CD4-positive, alpha-beta T cell (primary cell): ENCODE measurements around the gene ACSS2. TPM values are rescaled to one million over a fixed set of nuclear protein-coding genes. Genes with fewer than 3 reads are reported as not detected.

Experiments used
- ATAC-seq: fragments of 200-7000 bp; cut with Tn5 transposase; one replicate; pipeline ENCODE4 v1.10.0; 2022; ENCODE audit warnings: mild to moderate bottlenecking; ENCODE audit not compliant: poor library complexity
- CTCF ChIA-PET: fragments of 350-600 bp; sonication (Branson Sonifier 250); formaldehyde crosslinking; loops from one replicate; lab custom pipeline; 2021; ENCODE audit warnings: antibody characterized with exemption, inconsistent platforms; lab: Charles Lee
- POLR2A ChIA-PET: fragments of 350-600 bp; sonication (Branson Sonifier 250); formaldehyde crosslinking; loops from one replicate; lab custom pipeline; 2021; ENCODE audit warnings: antibody characterized with exemption, inconsistent platforms; lab: Charles Lee
- DNase-seq, 14 experiments: peaks; one replicate each; pipeline ENCODE4 v3.0.0-alpha.2; 2013 to 2020; ENCODE audit warnings: mixed read lengths in 2 of 14
- H3K27ac ChIP-seq, 2 donors: one replicate each; pipeline versions ENCODE4 v1.5.1 to v1.7.0; 2013; ENCODE audit warnings: low read length in 2 of 2, low read depth in 1 of 2, mild to moderate bottlenecking in 1 of 2
- H3K27me3 ChIP-seq, 2 experiments: 1 replicate in 1 of 2; 2 replicates in 1 of 2; pipeline versions ENCODE4 v1.6.1 to v1.7.0; 2013; ENCODE audit warnings: low read length in 2 of 2, control low read depth in 1 of 2, mild to moderate bottlenecking in 1 of 2, moderate library complexity in 1 of 2; ENCODE audit not compliant: insufficient read depth in 2 of 2, control insufficient read depth in 1 of 2
- H3K36me3 ChIP-seq: one replicate; pipeline ENCODE4 v1.6.1; 2013; ENCODE audit warnings: low read length, control low read depth; ENCODE audit not compliant: insufficient read depth
- H3K4me1 ChIP-seq: one replicate; pipeline ENCODE4 v1.6.1; 2013; ENCODE audit warnings: low read length, control low read depth; ENCODE audit not compliant: insufficient read depth
- H3K4me3 ChIP-seq: one replicate; pipeline ENCODE4 v1.5.1; 2013; ENCODE audit warnings: mild to moderate bottlenecking, low read length, moderate library complexity
- H3K9me3 ChIP-seq, 2 experiments: 1 replicate in 1 of 2; 2 replicates in 1 of 2; pipeline versions ENCODE4 v1.6.1 to v1.7.0; 2013; ENCODE audit warnings: low read length in 2 of 2, mild to moderate bottlenecking in 2 of 2, control low read depth in 1 of 2, moderate library complexity in 1 of 2; ENCODE audit not compliant: control insufficient read depth in 1 of 2, insufficient read depth in 1 of 2
- H3K27ac Mint-ChIP-seq: one replicate; pipeline ENCODE4 v1.8.0; 2020; ENCODE audit warnings: mixed read lengths
- H3K27me3 Mint-ChIP-seq: one replicate; pipeline ENCODE4 v1.8.0; 2021; ENCODE audit warnings: mixed read lengths
- H3K36me3 Mint-ChIP-seq: one replicate; pipeline ENCODE4 v1.8.0; 2021; ENCODE audit warnings: low read depth, mixed read lengths
- H3K4me1 Mint-ChIP-seq: one replicate; pipeline ENCODE4 v1.8.0; 2021; ENCODE audit warnings: low read depth, mixed read lengths
- H3K4me3 Mint-ChIP-seq: one replicate; pipeline ENCODE4 v1.8.0; 2020; ENCODE audit warnings: mild to moderate bottlenecking, mixed read lengths
- H3K9me3 Mint-ChIP-seq: one replicate; pipeline ENCODE4 v1.8.0; 2020; ENCODE audit warnings: mixed read lengths
- CTCF ChIP-seq: fragments of 200-600 bp; IDR thresholded peaks from one replicate; pipeline ENCODE4 v1.8.0; 2022; ENCODE audit warnings: antibody characterized with exemption, mild to moderate bottlenecking
- intact Hi-C, 2 experiments: fragments of 100-400 bp; cut with DNase I in 1 of 2; cut with micrococcal nuclease in 1 of 2; formaldehyde crosslinking; loops; one replicate each; pipeline versions ENCODE4 v1.15.1 to v1.9.0; 2023 to 2025; cut with DNase I, micrococcal nuclease
- total RNA-seq, 174 experiments: library from RNA in 2 of 174; stranded (reverse) in 2 of 174; gene quantifications; one replicate each; pipeline ENCODE4 v1.2.3 and lab custom pipeline; 2021 to 2026

Gene ACSS2
- total RNA-seq, 2 experiments from 2014 or later, result 15.6 to 18.8 TPM

GRCh38 chr20:34964486-34964885, 88.1 kb downstream of the ACSS2 start:
- POLR2A ChIA-PET, result no interaction called here
- Histone ChIP-seq H3K4me3 (no peak overlapping the region), H3K9me3 (no peaks in the 10 kb centered on the region), H3K27ac (no peak overlapping the region), H3K36me3 (no peaks in the 10 kb centered on the region), H3K27me3 (no peaks in the 10 kb centered on the region), H3K4me1 (no peaks in the 10 kb centered on the region)
- H3K27me3 Mint-ChIP-seq, result no peaks in the 10 kb centered on the region
- no peaks in the 10 kb centered on the region for H3K9me3 Mint-ChIP-seq
- CTCF ChIA-PET, result no interaction called here
- H3K4me3 Mint-ChIP-seq, result no peak overlapping the region
- TF ChIP-seq CTCF, result no peak
- ATAC-seq, result no peak
- H3K4me1 Mint-ChIP-seq, result peaks cover 5% of the 10 kb centered on the region
- no peaks in the 10 kb centered on the region for H3K36me3 Mint-ChIP-seq
- no peak overlapping the region for H3K27ac Mint-ChIP-seq
- intact Hi-C loops, result no loop called here
- no peak for DNase-seq

- POLR2A ChIA-PET, result no interaction called here
- Mint-ChIP-seq H3K27ac (no peak overlapping the region), H3K27me3 (no peaks in the 10 kb centered on the region), H3K36me3 (no peaks in the 10 kb centered on the region), H3K4me1 (peaks cover 5% of the 10 kb centered on the region), H3K4me3 (no peak overlapping the region), H3K9me3 (no peaks in the 10 kb centered on the region)
- no peaks in the 10 kb centered on the region for H3K4me1 ChIP-seq
- no peaks in the 10 kb centered on the region for H3K9me3 ChIP-seq
- no peak for ATAC-seq
- intact Hi-C loops, result no loop called here
- no peak overlapping the region for H3K4me3 ChIP-seq
- CTCF ChIA-PET, result no interaction called here
- no peak overlapping the region for H3K27ac ChIP-seq
- no peak for TF ChIP-seq CTCF
- no peaks in the 10 kb centered on the region for H3K27me3 ChIP-seq
- DNase-seq, result no peak
- no peaks in the 10 kb centered on the region for H3K36me3 ChIP-seq
Observed at GRCh38 chr20:34965051-34965450, 88.6 kb downstream of the ACSS2 start.

- Histone ChIP-seq H3K27ac (no peak overlapping the region), H3K27me3 (no peaks in the 10 kb centered on the region), H3K9me3 (no peaks in the 10 kb centered on the region), H3K36me3 (no peaks in the 10 kb centered on the region), H3K4me3 (no peak overlapping the region), H3K4me1 (no peaks in the 10 kb centered on the region)
- H3K4me1 Mint-ChIP-seq, result no peaks in the 10 kb centered on the region
- no peaks in the 10 kb centered on the region for H3K36me3 Mint-ChIP-seq
- no peak overlapping the region for H3K4me3 Mint-ChIP-seq
- POLR2A ChIA-PET, result interaction anchor here (0.7 kb wide), 1 partner anchor 91 kb away, joined by 4 read pairs; the partner anchor contains the start of gene ACSS2
- no peak for TF ChIP-seq CTCF
- intact Hi-C loops, result no loop called here
- ATAC-seq (no peak), DNase-seq (no peak)
- H3K27me3 Mint-ChIP-seq, result no peaks in the 10 kb centered on the region
- CTCF ChIA-PET, result interaction anchor here (1.2 kb wide), 1 partner anchor 27 kb away, joined by 3 read pairs; no protein-coding TSS in a partner anchor
- H3K9me3 Mint-ChIP-seq, result no peaks in the 10 kb centered on the region
- H3K27ac Mint-ChIP-seq, result no peak overlapping the region
Observed at GRCh38 chr20:34967421-34967820, 91.0 kb downstream of the ACSS2 start.
